NCI-H1105 (cell line): ENCODE measurements around the gene SYDE2.
"Not testable (repeated sequence)": the region's sequence is repeated elsewhere in the genome, so short reads cannot be mapped to it uniquely, and the experiment has no call there.

Experiments
- DNase-seq: peaks from one replicate; lab custom pipeline; 2025; lab: John Stamatoyannopoulos, UW

The SYDE2 gene

DNA sequence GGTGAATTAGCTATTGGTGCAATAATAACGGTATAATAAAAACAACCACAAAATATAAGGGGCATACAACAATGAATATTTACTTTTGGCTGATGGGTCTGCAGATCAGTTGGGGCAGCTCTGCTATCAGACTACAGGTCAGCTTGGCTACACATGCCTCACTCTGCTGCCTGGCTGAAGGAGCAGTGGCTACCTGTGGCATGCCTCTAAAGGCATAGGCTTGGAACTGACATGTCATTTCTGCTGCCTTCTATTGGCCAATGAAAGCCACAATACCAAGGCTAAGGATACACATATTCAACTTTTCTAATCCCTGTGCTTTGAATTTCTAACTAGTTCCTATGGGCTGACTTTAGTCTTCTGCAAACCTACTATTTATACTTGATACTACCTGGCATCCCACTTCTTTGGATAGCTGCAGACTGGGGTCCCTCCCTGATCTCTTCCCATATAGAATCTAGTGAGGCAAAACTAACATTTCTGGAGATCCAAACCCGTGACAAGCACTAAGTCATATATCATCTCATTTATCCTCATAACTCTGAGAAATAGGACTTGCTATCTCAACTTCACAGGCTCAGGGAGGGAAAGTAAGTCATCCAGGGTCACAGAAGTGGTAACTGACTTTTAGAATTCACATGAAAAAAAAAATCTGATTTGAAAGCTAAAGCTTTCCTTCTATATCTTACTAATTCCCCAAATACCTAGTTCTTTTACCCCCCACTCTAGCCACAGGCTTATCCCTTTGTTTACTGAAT is 19.2 kb upstream of the SYDE2 start:
- no peak for DNase-seq

GRCh38 chr1:85216697-85217096 is 15.9 kb upstream of the SYDE2 start:
- DNase-seq, result no peak

GRCh38 chr1:85214654-85215053 is 13.8 kb upstream of the SYDE2 start:
- no peak for DNase-seq

DNA sequence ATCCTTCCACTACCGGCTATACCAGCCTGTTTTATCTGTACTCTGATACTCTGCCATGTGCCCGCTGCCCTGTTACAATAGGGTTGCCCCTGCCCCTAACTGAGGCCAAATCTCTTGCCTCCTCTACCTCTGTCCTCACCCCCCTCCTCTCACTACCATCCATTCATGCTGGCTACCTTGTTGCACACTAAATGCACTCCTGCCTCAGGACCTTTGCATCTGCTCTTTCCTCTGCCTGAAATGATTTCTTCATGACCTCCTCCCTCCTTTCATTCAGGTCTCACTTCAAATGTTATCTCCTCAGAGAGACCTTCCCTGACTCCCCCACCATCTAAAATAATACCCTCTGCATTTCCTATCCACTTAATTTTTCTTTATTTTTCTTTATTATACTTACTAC is 7.7 kb upstream of the SYDE2 start:
- no peak for DNase-seq

DNA sequence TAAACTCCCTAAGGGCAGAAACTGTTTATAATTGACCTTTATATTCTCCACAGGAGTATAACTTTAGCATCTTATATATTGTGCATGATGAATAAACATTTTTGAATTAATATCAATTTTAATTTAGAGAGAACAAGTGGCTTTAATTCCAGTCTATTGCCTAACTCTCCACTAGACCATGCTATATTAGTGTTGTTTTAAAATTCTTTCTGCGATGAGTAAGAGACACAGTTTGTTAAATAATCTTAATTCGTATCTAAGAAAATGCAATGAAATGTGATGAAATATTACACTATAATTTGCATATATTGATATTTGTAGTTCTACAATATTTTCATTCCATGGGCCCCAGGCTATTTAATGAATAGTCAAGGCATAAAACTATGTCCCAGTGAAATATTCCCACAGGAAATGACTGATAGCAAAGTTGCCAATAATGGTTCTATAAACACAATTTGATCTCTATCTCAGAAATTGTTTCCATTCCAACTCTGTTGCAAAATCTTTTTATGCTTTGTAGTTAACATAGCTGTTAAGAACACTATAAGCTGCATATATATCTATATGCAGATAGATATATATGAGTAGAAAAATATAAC is 2.9 kb upstream of the SYDE2 start:
- DNase-seq, result no peak

DNA sequence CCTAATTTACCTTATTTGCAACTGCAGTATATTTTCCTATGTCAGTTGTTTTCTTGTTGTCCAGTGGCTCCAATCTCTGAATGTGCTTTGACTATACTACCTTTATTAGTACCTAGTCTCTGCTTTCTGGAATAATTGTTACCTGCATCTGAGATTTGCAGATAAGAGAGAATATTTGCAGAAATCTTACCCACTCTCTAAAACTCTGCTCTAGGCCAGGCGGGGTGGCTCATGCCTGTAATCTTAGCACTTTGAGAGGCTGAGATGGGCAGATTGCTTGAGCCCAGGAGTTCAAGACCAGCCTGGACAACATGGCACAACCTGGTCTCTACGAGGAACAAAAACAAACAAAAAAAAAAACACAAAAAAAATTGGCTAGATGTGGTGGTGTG is 2.0 kb upstream of the SYDE2 start:
- no peak for DNase-seq

GRCh38 chr1:85202092-85202863 is 1.5 kb upstream of the SYDE2 start:
- DNase-seq, result peak; percentile 31

DNA sequence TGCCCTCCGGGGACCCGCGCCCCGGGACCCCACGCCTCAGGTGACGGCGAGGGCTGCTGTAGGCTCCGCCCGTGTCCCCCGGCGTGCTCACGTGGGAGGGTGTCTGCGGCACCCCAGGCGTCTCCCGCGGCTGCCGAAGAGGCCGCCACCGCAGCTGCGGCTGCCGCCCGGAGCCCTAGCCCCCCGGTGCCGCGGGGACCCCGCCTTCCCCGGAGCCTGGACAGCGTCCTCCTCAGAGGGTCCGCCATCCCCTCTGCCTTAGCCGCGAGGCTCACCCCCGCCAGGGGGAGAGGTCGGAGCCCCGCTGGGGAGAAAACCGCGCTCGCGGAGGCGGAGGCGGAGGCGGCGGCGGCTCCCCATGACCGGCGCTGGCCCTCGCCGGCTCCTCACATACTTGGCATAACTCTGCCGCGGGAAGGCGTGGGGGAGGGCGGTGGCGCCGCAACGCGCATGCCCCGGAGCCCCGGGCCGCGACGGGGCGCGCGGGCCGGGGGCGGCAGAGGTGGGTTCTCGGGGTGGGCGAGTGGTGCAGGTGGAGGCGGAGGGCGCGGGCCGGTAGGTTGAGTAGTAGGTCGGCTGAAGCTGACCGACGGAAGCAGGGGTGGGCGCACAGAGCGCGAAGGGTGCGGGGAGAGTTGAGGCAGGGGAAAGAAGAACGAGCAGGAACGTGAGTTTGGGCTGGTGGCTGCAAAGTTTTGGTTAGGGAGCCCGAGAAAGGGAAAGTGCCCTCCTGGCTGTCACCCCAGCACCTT is 700 bp upstream of the SYDE2 start:
- DNase-seq, result peak; percentile 38

- no peak for DNase-seq
Measured at GRCh38 chr1:85199667-85200462, 951 bp downstream of the SYDE2 start.

DNA sequence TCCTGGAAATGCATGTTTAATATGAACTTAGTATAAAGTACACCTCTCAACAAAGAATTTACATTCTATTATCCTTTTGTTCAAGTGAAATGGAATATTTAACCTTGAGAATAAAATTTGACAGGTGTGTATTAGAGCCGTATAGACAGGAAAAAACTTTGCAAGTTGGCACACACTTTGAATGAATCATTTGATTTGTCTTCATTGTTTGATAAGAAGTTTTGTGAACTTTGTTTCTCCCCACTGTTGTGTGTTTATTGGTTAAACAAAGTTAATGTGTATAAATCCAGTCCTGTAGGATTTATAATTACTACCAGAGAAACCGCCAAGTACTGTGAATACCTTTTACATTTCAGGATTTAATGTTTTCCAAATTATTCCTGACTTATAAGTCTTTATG is 2.0 kb downstream of the SYDE2 start:
- DNase-seq, result no peak

DNA sequence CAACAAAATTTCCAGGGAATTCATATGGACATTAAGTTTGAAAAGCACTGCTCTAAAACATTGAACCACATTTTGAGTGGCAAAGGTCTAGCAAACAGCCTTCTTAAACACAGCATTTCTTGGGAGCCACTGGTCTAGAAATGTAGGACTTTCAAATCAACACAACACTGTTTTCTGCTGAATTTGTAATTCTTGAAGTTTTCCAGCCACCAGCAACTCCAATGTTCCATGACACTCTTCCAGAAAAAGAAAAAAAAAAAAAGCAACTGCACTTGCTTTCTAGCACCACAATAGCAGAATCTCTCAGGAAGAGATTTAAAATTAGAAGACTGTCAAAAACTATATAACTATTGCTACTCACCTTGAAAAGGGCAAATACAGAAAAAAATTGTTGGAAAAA is 4.5 kb downstream of the SYDE2 start:
- no peak for DNase-seq

GRCh38 chr1:85195703-85196102 is 5.1 kb downstream of the SYDE2 start:
- no peak for DNase-seq

DNA sequence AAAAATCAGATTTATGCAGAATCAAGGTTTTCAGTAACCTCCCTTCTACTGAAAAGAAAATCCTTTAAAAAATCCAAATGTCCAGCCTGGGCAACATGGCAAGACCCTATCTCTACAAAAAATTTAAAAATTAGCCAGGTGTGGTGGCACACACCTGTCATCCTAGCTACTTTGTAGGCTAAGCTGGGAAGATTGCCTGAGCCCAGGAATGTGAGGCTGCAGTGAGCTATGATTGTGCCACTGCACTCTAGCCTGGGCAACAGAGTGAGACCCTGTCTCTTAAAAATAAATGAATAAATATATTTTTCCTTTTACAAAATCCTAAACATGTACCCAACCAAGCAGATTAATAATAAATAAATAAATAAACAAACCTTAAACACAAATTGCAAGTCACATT is 8.7 kb downstream of the SYDE2 start:
- DNase-seq, result not testable (repeated sequence)

GRCh38 chr1:85189120-85189519 is 11.7 kb downstream of the SYDE2 start:
- DNase-seq, result no peak

DNA sequence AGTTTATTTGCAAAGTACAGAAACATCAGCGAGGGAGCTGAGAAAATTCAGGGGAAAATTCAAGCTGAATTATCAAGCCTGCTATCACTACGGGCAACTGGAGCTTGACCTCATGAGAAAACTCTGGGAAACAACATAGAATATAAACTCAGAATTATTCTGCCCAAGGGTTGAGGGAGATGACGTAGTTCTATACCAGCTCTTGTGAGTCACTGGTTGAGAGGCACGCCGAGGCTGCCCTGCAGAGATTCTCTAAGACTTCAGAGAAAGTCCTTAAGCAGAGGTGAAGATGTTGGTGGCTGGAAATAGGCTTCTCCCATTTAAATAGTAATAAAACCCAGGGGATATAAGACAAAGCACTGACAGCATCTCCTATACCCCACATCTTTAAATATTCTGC is 12.3 kb downstream of the SYDE2 start:
- DNase-seq, result no peak

GRCh38 chr1:85187021-85187420 is 13.8 kb downstream of the SYDE2 start:
- not testable (repeated sequence) for DNase-seq

- DNase-seq, result no peak
Measured at GRCh38 chr1:85184245-85184644, 16.6 kb downstream of the SYDE2 start.

DNA sequence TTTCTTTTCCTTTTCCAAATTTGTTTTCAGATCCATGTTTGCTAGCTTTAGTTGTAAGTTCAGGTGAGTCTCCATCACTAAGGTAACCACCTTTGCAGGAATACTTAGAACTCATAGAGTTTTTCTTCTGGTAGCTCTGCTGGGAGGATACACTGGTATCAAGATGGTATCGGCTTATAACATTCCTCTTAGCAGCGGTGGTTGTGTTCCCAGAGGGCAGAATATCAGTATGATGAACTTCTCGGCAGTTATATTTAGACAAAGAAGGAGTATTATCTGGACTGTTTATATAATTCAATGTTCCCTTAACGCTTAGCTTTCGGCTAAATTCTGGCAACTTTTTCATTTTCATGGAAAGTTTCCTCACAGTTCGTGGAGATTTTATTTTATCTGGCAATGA is 18.1 kb downstream of the SYDE2 start:
- no peak for DNase-seq

DNA sequence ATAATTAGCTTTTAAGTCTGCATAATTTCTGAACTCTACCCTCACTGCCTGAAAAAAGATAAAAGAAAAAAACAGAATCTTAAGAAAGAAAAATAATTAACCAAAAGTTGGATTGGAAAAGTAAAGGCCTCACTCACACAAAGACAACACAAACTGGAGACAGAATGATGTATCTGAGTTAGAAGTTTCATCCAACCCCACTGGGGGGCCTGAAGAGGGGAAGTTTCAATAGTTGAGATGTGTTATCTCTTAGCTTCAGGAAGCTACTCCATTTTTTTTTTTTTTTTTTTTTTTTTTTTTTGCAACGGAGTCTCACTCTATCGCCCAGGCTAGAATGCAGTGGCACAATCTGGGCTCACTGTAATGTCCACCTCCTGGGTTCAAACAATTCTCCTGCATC is 19.9 kb downstream of the SYDE2 start:
- no peak for DNase-seq

GRCh38 chr1:85179522-85179921 is 21.3 kb downstream of the SYDE2 start:
- no peak for DNase-seq

- DNase-seq, result no peak
Measured at GRCh38 chr1:85178396-85178795, 22.4 kb downstream of the SYDE2 start.

GRCh38 chr1:85174503-85174902 is 26.3 kb downstream of the SYDE2 start:
- DNase-seq, result no peak
